Measurements from ENCODE around the gene TEX44.

Gene TEX44

GRCh38 chr2:231626449-231626848 lies 33.8 kb downstream of the TEX44 start:
- Histone ChIP-seq H3K9me3 (ENCODE audit: control insufficient read depth, insufficient read depth, low read depth, low read length) (no peaks in the 10 kb centered on the region), H3K27ac (ENCODE audit: extremely low read depth, low read depth, low read length) (no peak overlapping the region), H3K4me1 (ENCODE audit: control insufficient read depth, insufficient read depth, low read length) (no peaks in the 10 kb centered on the region), H3K4me3 (ENCODE audit: low read depth, low read length) (no peak overlapping the region), H3K36me3 (ENCODE audit: control insufficient read depth in 2 of 2, insufficient read depth in 1 of 2, low read length in 2 of 2) (no peaks in the 10 kb centered on the region)
- POLR2A ChIA-PET: no interaction called here
- CTCF ChIA-PET: interaction anchor here (0.6 to 3.1 kb wide), 5 partner anchors 25 to 68 kb away, joined by 3 to 10 read pairs (median 4); no protein-coding TSS in a partner anchor
- TF ChIP-seq ZNF324 (tag by site-specific recombination; IDR thresholded peaks at IDR 0.05): no peak
- no peak for TF ChIP-seq ZNF692 (tag by site-specific recombination; IDR thresholded peaks at IDR 0.05)
- TF ChIP-seq ZNF561 (tag by site-specific recombination; IDR thresholded peaks at IDR 0.05; ENCODE audit: borderline replicate concordance): no peak
- no peak for TF ChIP-seq ZNF621 (tag by site-specific recombination; IDR thresholded peaks at IDR 0.05)
- no peak for TF ChIP-seq ZNF837 (tag by site-specific recombination; IDR thresholded peaks at IDR 0.05)
- TF ChIP-seq ZNF133 (tag by site-specific recombination; IDR thresholded peaks at IDR 0.05): no peak
- no peak for TF ChIP-seq ZNF121 (tag by site-specific recombination; IDR thresholded peaks at IDR 0.05)
- no peak for TF ChIP-seq ZNF768 (tag by site-specific recombination; IDR thresholded peaks at IDR 0.05)
- no peak for TF ChIP-seq GLI2 (tag by site-specific recombination; IDR thresholded peaks at IDR 0.05; ENCODE audit: borderline replicate concordance, low read depth)
- TF ChIP-seq ZFP3 (tag by site-specific recombination; IDR thresholded peaks at IDR 0.05; ENCODE audit: low read depth): no peak
- no peak for TF ChIP-seq KLF16 (tag by site-specific recombination; IDR thresholded peaks at IDR 0.05)
- no peak for TF ChIP-seq BCL6B (tag by site-specific recombination; IDR thresholded peaks at IDR 0.05)
- no peak for TF ChIP-seq GFI1B (tag by site-specific recombination; IDR thresholded peaks at IDR 0.05)
- no peak for TF ChIP-seq ZNF221 (tag by site-specific recombination; IDR thresholded peaks at IDR 0.05; ENCODE audit: borderline replicate concordance)
- TF ChIP-seq ZNF791 (tag by site-specific recombination; IDR thresholded peaks at IDR 0.05): no peak
- no peak for TF ChIP-seq OSR2 (tag by site-specific recombination; IDR thresholded peaks at IDR 0.05)
- no peak for TF ChIP-seq ZNF660 (tag by site-specific recombination; IDR thresholded peaks at IDR 0.05)
- no peak for TF ChIP-seq ZNF223 (tag by site-specific recombination; IDR thresholded peaks at IDR 0.05)
- no peak for TF ChIP-seq ZSCAN5A (tag by site-specific recombination; IDR thresholded peaks at IDR 0.05)
- no peak for TF ChIP-seq ZNF248 (tag by site-specific recombination; IDR thresholded peaks at IDR 0.05)

GRCh38 chr2:231627384-231628120 lies 34.9 kb downstream of the TEX44 start:
- H3K9me3 ChIP-seq (ENCODE audit: control insufficient read depth, insufficient read depth, low read depth, low read length): no peaks in the 10 kb centered on the region
- no peak overlapping the region for H3K4me3 ChIP-seq (ENCODE audit: low read depth, low read length)
- ChIA-PET POLR2A (no interaction called here), CTCF (interaction anchor here (0.6 to 3.1 kb wide), 6 partner anchors 22 to 50 kb away, joined by 3 to 10 read pairs (median 5); no protein-coding TSS in a partner anchor)
- H3K4me1 ChIP-seq (ENCODE audit: control insufficient read depth, insufficient read depth, low read length): no peaks in the 10 kb centered on the region; the same call in 1 of the 2 replicates
- no peak overlapping the region for H3K27ac ChIP-seq (ENCODE audit: extremely low read depth, low read depth, low read length)
- TF ChIP-seq ZNF473 (tag by site-specific recombination; IDR thresholded peaks at IDR 0.05) (no peak), GLIS2 (tag by site-specific recombination; IDR thresholded peaks at IDR 0.05) (no peak), PBX3 (CRISPR knock-in tag; IDR thresholded peaks at IDR 0.05) (no peak), ZNF214 (tag by site-specific recombination; IDR thresholded peaks at IDR 0.05; ENCODE audit: borderline replicate concordance) (no peak), ZNF48 (tag by site-specific recombination; IDR thresholded peaks at IDR 0.05) (no peak), MEIS1 (CRISPR knock-in tag; IDR thresholded peaks at IDR 0.05; ENCODE audit: borderline replicate concordance) (no peak), ZNF792 (tag by site-specific recombination; IDR thresholded peaks at IDR 0.05) (no peak), ZNF184 (tag by site-specific recombination; IDR thresholded peaks at IDR 0.05) (no peak), ZFP69B (tag by site-specific recombination; IDR thresholded peaks at IDR 0.05) (no peak)
- H3K36me3 ChIP-seq (ENCODE audit: control insufficient read depth in 2 of 2, insufficient read depth in 1 of 2, low read length in 2 of 2): no peaks in the 10 kb centered on the region
